ENCODE measurements around the gene CDH12.

The CDH12 gene

GRCh38 chr5:22846693-22847092 is 6.5 kb downstream of the CDH12 start:
- H3K36me3 ChIP-seq (ENCODE audit: control insufficient read depth, insufficient read depth, low read length), result no peaks in the 10 kb centered on the region
- 100% methylated on average over 1 of the region's 2 CpGs; no CpG with 5 or more reads in 1 of the 2 experiments for WGBS, 2 experiments (ENCODE audit: insufficient coverage in 2 of 2)
- no peaks in the 10 kb centered on the region for H3K9me3 ChIP-seq (ENCODE audit: control insufficient read depth, low read length)
- no peak overlapping the region for H3K27ac ChIP-seq (ENCODE audit: low read depth, low read length, severe bottlenecking)
- H3K4me1 ChIP-seq (ENCODE audit: control insufficient read depth, insufficient read depth, low read length, poor library complexity, severe bottlenecking), result no peaks in the 10 kb centered on the region
- no peak overlapping the region for H3K4me3 ChIP-seq (ENCODE audit: extremely low read depth, insufficient read depth, low read length, poor library complexity, severe bottlenecking)

DNA sequence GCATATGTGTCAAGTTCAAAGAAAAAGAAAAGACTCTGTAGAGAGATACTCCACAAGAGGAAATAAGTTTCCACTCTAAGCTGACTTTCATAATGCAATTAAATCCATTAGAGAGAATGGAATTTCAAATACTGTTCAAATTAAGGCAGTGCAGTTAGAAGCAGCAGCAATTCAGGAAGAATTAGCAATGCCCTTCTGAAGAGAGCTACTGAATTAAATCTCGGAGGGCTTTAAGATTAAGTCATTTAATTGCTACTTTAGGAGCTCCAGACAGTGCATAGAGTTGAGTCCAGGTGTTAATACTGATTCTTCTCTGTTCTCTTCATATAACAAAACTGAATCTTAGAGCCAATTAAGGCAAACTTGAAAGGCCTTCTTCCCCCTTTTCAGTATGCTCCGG is 8.5 kb downstream of the CDH12 start:
- Histone ChIP-seq H3K36me3 (ENCODE audit: control insufficient read depth, insufficient read depth, low read length) (no peaks in the 10 kb centered on the region), H3K27ac (ENCODE audit: low read depth, low read length, severe bottlenecking) (no peak overlapping the region), H3K4me3 (ENCODE audit: extremely low read depth, insufficient read depth, low read length, poor library complexity, severe bottlenecking) (no peak overlapping the region), H3K4me1 (ENCODE audit: control insufficient read depth, insufficient read depth, low read length, poor library complexity, severe bottlenecking) (no peaks in the 10 kb centered on the region), H3K9me3 (ENCODE audit: control insufficient read depth, low read length) (no peaks in the 10 kb centered on the region)
- WGBS, 2 experiments (ENCODE audit: insufficient coverage in 2 of 2), result 100% methylated on average over 1 of the region's 2 CpGs; no CpG with 5 or more reads in 1 of the 2 experiments

- H3K4me1 ChIP-seq (ENCODE audit: control insufficient read depth, insufficient read depth, low read length, poor library complexity, severe bottlenecking), result no peaks in the 10 kb centered on the region
- H3K36me3 ChIP-seq (ENCODE audit: control insufficient read depth, insufficient read depth, low read length), result no peaks in the 10 kb centered on the region
- H3K9me3 ChIP-seq (ENCODE audit: control insufficient read depth, low read length), result no peaks in the 10 kb centered on the region
- no peak overlapping the region for H3K4me3 ChIP-seq (ENCODE audit: extremely low read depth, insufficient read depth, low read length, poor library complexity, severe bottlenecking)
- H3K27ac ChIP-seq (ENCODE audit: low read depth, low read length, severe bottlenecking), result no peak overlapping the region
- 80% methylated on average over 1 of the region's 1 CpG; no CpG with 5 or more reads in 1 of the 2 experiments for WGBS, 2 experiments (ENCODE audit: insufficient coverage in 2 of 2)
These were observed 9.0 kb downstream of the CDH12 start for GRCh38 chr5:22844155-22844554.

DNA sequence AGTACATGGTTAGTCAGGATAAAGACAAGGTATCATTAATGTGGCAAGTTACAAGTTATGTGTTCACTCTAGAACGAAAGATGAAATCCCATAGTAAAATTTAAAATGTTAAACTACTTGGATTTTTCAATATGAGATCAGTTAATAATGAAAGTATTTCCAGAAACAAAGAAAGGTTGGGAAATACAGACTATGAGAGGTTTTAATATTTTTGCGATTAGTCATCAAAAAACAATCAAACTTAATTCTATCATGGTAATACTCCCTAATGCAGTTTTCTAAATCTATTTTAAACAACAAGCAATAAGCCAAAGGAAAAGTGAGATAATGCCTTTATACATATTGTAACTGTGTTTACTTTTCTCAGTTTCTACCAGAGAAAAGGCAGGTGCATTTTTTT is 10.6 kb downstream of the CDH12 start:
- no peak overlapping the region for H3K4me3 ChIP-seq (ENCODE audit: extremely low read depth, insufficient read depth, low read length, poor library complexity, severe bottlenecking)
- no peaks in the 10 kb centered on the region for H3K9me3 ChIP-seq (ENCODE audit: control insufficient read depth, low read length)
- WGBS, 2 experiments (ENCODE audit: insufficient coverage in 2 of 2), result no CpG with 5 or more reads among the region's 2 CpGs
- H3K4me1 ChIP-seq (ENCODE audit: control insufficient read depth, insufficient read depth, low read length, poor library complexity, severe bottlenecking), result no peaks in the 10 kb centered on the region
- no peaks in the 10 kb centered on the region for H3K36me3 ChIP-seq (ENCODE audit: control insufficient read depth, insufficient read depth, low read length)
- no peak overlapping the region for H3K27ac ChIP-seq (ENCODE audit: low read depth, low read length, severe bottlenecking)

GRCh38 chr5:22837803-22838202 is 15.3 kb downstream of the CDH12 start:
- Histone ChIP-seq H3K27ac (ENCODE audit: low read depth, low read length, severe bottlenecking) (no peak overlapping the region), H3K4me3 (ENCODE audit: extremely low read depth, insufficient read depth, low read length, poor library complexity, severe bottlenecking) (no peak overlapping the region), H3K4me1 (ENCODE audit: control insufficient read depth, insufficient read depth, low read length, poor library complexity, severe bottlenecking) (no peaks in the 10 kb centered on the region), H3K36me3 (ENCODE audit: control insufficient read depth, insufficient read depth, low read length) (no peaks in the 10 kb centered on the region), H3K9me3 (ENCODE audit: control insufficient read depth, low read length) (no peaks in the 10 kb centered on the region)
- 80 to 90% methylated on average over 1 to 2 of the region's 4 CpGs for WGBS, 2 experiments (ENCODE audit: insufficient coverage in 2 of 2)

- Histone ChIP-seq H3K9me3 (ENCODE audit: control insufficient read depth, low read length) (no peaks in the 10 kb centered on the region), H3K4me1 (ENCODE audit: control insufficient read depth, insufficient read depth, low read length, poor library complexity, severe bottlenecking) (no peaks in the 10 kb centered on the region), H3K4me3 (ENCODE audit: extremely low read depth, insufficient read depth, low read length, poor library complexity, severe bottlenecking) (no peak overlapping the region), H3K36me3 (ENCODE audit: control insufficient read depth, insufficient read depth, low read length) (no peaks in the 10 kb centered on the region), H3K27ac (ENCODE audit: low read depth, low read length, severe bottlenecking) (no peak overlapping the region)
- 100% methylated on average over 1 of the region's 1 CpG; no CpG with 5 or more reads in 1 of the 2 experiments for WGBS, 2 experiments (ENCODE audit: insufficient coverage in 2 of 2)
These were observed 17.5 kb downstream of the CDH12 start for GRCh38 chr5:22835686-22836085.

GRCh38 chr5:22793463-22793862 is 59.7 kb downstream of the CDH12 start:
- Histone ChIP-seq H3K27ac (ENCODE audit: low read depth, low read length, severe bottlenecking) (no peak overlapping the region), H3K4me1 (ENCODE audit: control insufficient read depth, insufficient read depth, low read length, poor library complexity, severe bottlenecking) (no peaks in the 10 kb centered on the region), H3K9me3 (ENCODE audit: control insufficient read depth, low read length) (no peaks in the 10 kb centered on the region), H3K4me3 (ENCODE audit: extremely low read depth, insufficient read depth, low read length, poor library complexity, severe bottlenecking) (no peak overlapping the region), H3K36me3 (ENCODE audit: control insufficient read depth, insufficient read depth, low read length) (no peaks in the 10 kb centered on the region)
- 78 to 100% methylated on average over 1 of the region's 2 CpGs for WGBS, 2 experiments (ENCODE audit: insufficient coverage in 2 of 2)

DNA sequence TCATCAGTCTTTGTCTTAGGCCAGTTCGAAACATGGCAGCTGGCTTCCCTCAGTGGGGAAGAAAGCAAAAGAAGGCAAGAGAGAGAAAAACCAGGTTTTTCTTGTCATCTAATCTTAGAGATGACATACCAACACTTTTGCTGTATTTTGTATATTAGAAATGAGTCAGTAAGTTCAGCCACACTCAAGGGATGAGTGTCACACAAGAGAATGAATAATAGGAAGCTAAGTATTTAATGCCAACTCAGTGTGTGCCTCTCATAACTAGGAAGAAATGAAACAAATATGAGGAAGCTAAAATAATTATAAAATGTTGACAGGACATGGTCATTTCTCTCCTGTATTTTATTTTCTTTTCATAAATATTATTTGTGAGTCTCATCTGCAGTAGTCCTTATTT is 65.3 kb downstream of the CDH12 start:
- Histone ChIP-seq H3K9me3 (ENCODE audit: control insufficient read depth, low read length) (no peaks in the 10 kb centered on the region), H3K27ac (ENCODE audit: low read depth, low read length, severe bottlenecking) (no peak overlapping the region), H3K4me1 (ENCODE audit: control insufficient read depth, insufficient read depth, low read length, poor library complexity, severe bottlenecking) (no peaks in the 10 kb centered on the region), H3K4me3 (ENCODE audit: extremely low read depth, insufficient read depth, low read length, poor library complexity, severe bottlenecking) (no peak overlapping the region), H3K36me3 (ENCODE audit: control insufficient read depth, insufficient read depth, low read length) (no peaks in the 10 kb centered on the region)
- 83 to 100% methylated on average over 1 of the region's 1 CpG for WGBS, 2 experiments (ENCODE audit: insufficient coverage in 2 of 2)

GRCh38 chr5:22787398-22787797 is 65.7 kb downstream of the CDH12 start:
- Histone ChIP-seq H3K4me1 (ENCODE audit: control insufficient read depth, insufficient read depth, low read length, poor library complexity, severe bottlenecking) (no peaks in the 10 kb centered on the region), H3K36me3 (ENCODE audit: control insufficient read depth, insufficient read depth, low read length) (no peaks in the 10 kb centered on the region), H3K4me3 (ENCODE audit: extremely low read depth, insufficient read depth, low read length, poor library complexity, severe bottlenecking) (no peak overlapping the region), H3K9me3 (ENCODE audit: control insufficient read depth, low read length) (no peaks in the 10 kb centered on the region), H3K27ac (ENCODE audit: low read depth, low read length, severe bottlenecking) (no peak overlapping the region)
- 89 to 90% methylated on average over 4 of the region's 5 CpGs for WGBS, 2 experiments (ENCODE audit: insufficient coverage in 2 of 2)

GRCh38 chr5:22780756-22781155 is 72.4 kb downstream of the CDH12 start:
- H3K36me3 ChIP-seq (ENCODE audit: control insufficient read depth, insufficient read depth, low read length), result no peaks in the 10 kb centered on the region
- no peak overlapping the region for H3K27ac ChIP-seq (ENCODE audit: low read depth, low read length, severe bottlenecking)
- H3K9me3 ChIP-seq (ENCODE audit: control insufficient read depth, low read length), result no peaks in the 10 kb centered on the region
- no peak overlapping the region for H3K4me3 ChIP-seq (ENCODE audit: extremely low read depth, insufficient read depth, low read length, poor library complexity, severe bottlenecking)
- H3K4me1 ChIP-seq (ENCODE audit: control insufficient read depth, insufficient read depth, low read length, poor library complexity, severe bottlenecking), result no peaks in the 10 kb centered on the region

- Histone ChIP-seq H3K27ac (ENCODE audit: low read depth, low read length, severe bottlenecking) (no peak overlapping the region), H3K4me3 (ENCODE audit: extremely low read depth, insufficient read depth, low read length, poor library complexity, severe bottlenecking) (no peak overlapping the region), H3K9me3 (ENCODE audit: control insufficient read depth, low read length) (no peaks in the 10 kb centered on the region), H3K36me3 (ENCODE audit: control insufficient read depth, insufficient read depth, low read length) (no peaks in the 10 kb centered on the region), H3K4me1 (ENCODE audit: control insufficient read depth, insufficient read depth, low read length, poor library complexity, severe bottlenecking) (no peaks in the 10 kb centered on the region)
- 100% methylated on average over 1 of the region's 3 CpGs for WGBS, 2 experiments (ENCODE audit: insufficient coverage in 2 of 2)
These were observed 73.6 kb downstream of the CDH12 start for GRCh38 chr5:22779499-22779898.
